ENCODE measurements around the gene PRXL2B. TPM values are rescaled to one million over a fixed set of nuclear protein-coding genes. Genes with fewer than 3 reads are reported as not detected.
"Not testable (repeated sequence)": the region's sequence is repeated elsewhere in the genome, so short reads cannot be mapped to it uniquely, and the experiment has no call there.

PRXL2B gene
- polyA plus RNA-seq, 3 donors: 39.7 to 50.5 (median 48.7) TPM

GRCh38 chr1:2610036-2610959, 23.7 kb downstream of the PRXL2B start:
- DNase-seq: no peak

DNA sequence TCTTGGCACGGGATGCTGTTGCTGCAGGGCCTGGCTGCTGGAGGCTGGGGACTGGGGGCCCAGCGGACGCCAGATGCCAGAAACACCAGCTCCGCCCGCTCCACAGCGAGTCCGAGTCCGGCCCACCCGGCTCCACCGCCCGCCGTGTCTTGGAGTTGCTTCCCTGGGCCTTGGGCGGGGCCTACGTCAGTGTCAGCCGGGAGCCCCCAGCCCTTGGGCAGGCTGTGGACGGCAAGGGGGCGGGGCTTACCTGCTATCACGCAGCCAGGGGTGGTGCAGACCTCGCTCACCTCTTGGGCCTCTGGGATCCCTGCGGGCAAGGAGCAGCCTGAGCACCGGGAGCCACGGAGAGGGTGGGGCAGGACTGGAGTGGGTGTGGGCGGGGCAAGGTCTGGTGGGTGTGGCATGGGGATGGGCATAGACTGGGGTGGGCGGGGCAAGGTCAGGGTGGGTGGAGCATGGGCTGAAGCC, 24.5 kb downstream of the PRXL2B start:
- peak; percentile 31 for DNase-seq

GRCh38 chr1:2611621-2612437, 25.3 kb downstream of the PRXL2B start:
- DNase-seq: no peak

GRCh38 chr1:2612591-2613365, 26.2 kb downstream of the PRXL2B start:
- DNase-seq: no peak

GRCh38 chr1:2614145-2614544, 27.6 kb downstream of the PRXL2B start:
- DNase-seq: no peak

DNA sequence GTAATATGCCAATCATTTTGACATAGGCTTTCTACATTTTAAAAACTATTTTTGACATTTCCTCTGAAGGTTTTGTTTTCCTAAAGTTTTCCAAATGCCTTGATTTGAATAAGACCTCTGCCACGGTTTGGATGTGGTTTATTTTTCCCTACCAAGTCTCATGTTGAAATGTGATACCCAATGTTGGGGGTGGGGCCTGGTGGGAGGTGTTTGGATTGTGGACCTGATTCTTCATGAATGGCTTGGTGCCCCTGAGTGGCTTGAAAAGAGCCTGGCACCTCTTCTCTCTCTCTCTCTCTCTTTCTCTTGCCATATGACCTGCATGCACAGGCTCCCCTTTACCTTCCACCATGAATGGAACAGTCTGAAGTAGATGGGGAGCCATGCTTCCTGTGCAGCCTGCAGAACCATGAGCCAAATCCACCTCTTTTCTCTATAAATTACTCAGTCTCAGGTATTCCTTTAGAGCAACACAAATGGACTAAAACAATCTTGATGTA, 31.4 kb downstream of the PRXL2B start:
- DNase-seq: peak; percentile 17

DNA sequence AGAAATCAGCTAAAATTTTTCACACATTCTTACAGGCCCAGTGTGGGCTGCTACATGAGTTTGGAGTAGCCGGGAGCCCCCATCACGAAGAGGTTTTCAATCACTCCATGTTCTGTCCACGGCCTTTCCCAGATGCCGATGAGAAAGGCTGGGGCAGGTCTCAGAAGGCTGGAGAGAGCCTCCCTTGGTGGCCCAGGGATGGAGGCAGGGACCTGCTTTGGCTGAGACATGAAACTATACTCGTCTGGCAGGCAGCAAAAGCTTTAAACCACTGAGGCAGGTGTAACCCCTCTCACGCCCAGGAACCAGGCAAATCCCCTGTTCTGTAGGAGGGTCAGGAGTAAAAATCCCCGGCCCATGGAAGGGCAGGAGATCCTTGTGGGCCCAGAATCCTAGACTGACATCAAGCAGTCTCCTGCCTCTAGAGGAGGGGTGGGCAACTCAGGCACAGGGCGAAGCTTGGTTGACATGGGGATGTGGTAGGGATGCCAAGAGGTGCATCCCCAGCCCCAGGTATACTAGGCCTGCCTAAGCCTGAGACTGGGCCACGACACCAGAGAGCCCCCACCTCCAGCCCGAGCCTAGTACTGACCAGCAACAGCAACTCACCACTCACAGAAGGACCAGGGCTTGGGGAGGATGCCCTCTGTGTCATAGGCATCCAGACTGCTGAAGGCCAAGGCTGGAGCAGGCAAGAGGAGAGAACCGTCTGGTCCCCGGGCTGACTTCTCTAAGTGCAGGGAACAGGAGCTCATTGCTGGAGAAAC, 37.2 kb downstream of the PRXL2B start:
- no peak for DNase-seq

- no peak for DNase-seq
These were observed 38.2 kb downstream of the PRXL2B start for GRCh38 chr1:2624735-2625300.

- no peak for DNase-seq
These were observed 38.7 kb downstream of the PRXL2B start for GRCh38 chr1:2625311-2625710.

DNA sequence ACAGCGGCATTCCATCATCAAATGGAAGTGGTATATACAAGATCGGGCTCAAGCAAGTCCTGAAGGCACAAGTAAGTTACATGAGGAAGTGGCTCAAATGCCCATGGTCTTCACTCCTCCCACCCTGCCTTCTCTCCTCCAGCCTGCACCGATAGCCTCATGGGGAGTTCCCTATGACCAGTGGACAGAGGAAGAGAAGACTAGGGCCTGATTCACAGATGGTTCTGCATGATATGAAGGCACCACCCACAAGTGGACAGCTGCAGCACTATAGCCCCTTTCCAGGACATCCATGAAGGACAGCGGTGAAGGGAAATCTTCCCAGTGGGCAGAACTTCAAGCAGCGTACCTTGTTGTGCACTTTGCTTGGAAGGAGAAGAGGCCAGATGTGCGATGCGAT, 39.2 kb downstream of the PRXL2B start:
- DNase-seq: not testable (repeated sequence)

GRCh38 chr1:2627746-2628145, 41.2 kb downstream of the PRXL2B start:
- DNase-seq: no peak

DNA sequence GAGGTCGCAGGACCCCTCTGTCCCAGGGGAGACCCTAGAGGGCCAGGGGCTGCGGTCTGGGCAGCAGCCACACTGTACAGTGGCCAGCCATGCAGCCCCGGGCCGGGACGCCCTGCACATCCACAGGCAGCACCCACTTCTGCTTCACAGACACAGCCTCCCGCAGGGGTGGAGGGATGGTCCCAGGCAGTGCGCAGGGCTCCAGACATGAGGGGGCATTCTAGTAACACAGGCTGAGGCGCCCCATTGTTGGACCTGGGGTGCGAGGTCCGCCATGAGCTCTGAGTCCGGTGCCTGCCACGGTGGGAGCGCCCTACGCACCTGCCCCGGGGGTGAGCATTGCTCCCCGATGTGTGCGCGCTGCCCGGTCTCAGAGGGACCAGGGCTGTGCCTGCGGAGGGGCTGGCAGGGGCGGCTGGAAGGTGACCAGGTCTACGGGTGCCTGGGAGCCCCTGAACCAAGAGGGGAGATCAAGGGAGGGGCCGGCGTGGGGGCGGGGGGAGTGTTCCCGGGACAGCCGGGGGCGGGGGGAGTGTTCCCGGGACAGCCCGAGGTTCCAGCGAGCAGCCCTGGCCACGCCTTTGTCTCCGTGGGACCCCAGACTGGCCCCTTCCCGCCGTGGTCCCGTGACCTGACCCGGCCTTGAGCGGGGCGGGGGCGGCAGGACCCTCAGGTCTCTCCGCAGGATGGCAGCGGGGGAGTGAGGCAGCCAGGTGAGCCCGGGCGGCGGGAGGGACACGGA, 41.8 kb downstream of the PRXL2B start:
- no peak for DNase-seq

- DNase-seq: peak; percentile 20
These were observed 42.5 kb downstream of the PRXL2B start for GRCh38 chr1:2628933-2629626.

DNA sequence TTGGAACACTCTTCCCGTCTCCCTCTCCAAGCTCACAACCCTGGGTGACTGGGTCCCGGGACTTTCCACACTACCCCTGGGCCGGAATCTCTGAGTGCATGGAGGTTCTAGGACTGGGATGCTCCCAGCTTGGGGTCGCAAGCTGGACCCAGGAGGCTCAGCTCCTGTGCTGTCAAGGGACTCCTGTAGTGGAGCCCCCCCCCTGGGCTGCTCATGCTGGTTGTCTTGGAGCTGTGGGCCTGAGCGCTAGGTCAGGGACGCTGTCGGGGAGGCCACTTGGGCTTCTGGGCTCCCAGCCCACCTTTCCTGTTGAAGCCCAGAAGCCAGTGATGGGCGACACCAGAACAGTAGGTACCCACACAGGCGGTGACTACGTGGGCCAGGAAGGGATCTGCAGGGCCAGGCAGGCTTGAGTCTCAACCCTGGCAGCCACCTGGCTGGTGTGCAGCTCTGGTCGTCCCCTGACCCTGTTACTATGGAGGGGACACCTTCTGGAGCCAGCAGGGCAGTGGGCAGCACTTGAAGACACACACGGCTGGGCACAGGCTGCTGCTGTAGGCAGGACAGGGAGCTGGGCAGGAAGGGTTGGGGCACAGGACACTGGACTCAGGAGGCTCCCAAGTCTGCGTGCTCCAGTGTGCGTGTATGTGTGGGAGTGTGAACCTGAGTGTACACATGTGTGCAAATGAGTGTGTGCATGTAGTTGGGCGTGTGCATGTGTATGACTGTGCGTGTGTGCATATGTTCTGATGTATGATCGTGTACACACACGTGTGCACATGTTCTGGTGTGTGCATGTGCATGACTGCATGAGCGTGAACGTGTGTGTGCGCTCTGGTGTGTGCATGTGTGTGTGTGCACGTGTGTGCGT, 43.3 kb downstream of the PRXL2B start:
- no peak for DNase-seq

DNA sequence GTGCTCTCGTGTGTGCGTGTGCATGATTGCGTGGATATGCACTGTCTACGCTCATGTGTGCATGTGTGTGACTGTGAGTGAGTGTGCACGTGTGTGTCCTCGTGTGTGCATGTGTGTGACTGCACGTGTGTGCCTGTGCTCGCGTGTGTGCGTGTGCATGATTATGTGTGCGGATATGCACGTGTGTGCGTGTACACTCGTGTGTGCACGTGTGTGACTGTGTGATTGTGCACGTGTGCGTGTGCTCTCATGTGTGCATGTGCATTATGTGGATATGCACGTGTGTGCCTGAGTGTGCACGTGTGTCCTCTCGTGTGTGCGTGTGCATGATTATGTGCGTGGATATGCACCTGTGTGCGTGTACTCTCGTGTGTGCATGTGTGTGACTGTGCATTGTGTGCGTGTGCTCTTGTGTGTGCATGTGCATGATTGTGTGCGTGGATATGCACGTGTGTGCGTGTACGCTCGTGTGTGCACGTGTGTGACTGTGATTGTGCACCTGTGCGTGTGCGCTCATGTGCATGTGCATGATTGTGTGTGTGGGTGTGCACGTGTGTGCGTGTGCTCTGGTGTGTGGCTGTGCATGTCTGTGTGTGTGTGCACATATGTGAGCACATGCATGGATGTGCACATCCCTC, 44.0 kb downstream of the PRXL2B start:
- DNase-seq: no peak

DNA sequence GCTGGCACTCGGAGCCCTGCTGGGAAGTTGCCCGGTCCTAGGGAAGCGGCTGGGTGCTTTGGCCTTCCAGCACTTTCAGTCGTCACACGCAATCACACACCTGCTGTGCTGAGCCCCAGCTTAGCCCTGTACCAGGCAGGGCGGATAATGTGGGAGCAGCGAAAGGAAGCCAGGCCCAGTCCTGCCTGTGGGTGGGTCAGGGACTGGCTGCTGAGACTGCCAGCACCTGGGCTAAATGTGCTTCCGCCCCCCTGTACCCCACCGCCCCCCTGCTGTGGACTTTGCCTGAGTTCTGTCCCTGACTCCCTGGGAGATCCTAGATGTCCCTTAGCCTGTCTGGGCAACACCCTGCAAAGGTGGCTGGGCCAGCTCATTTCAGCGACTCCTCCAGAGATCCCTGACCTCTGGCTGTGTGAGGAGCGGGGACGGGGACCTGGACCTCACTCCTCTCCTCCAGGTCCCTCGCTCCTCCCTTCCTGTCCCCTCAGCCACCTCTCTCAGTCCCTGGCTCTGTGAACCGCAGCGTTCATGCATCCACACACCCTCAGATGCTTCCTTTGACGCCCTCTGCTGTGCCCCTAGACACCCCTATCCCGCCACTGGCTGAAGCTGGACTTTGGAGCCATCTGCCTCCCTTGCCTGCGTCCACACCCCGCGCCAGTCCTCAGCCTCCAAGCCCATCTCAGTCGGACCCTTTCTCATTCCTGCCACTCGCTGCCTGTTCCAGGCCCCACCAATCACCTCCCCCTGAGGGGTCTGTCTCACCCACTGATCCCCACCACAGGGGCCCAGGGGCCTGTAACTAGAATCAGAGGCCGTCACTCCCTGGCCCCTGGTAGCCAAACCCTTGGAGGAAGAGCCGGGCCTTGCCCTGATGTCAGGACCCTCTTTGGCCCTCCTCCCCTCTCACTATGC, 44.8 kb downstream of the PRXL2B start:
- no peak for DNase-seq

- no peak for DNase-seq
These were observed 45.5 kb downstream of the PRXL2B start for GRCh38 chr1:2632051-2632430.

Measured in renal pelvis (tissue), 4 donors.